H54 (cell line): ENCODE measurements around the gene SLC1A7.

Experiments
- DNase-seq: peaks from one replicate; pipeline ENCODE4 v3.0.0; 2011; ENCODE audit warnings: low spot score, mixed read lengths; ENCODE audit not compliant: insufficient read length
- FAIRE-seq: peaks from 3 replicates; lab custom pipeline; 2011; peaks lifted over from hg19 to GRCh38; lab: Jason Lieb, UNC
- POLR2A ChIP-seq: IDR thresholded peaks from 2 replicates; pipeline ENCODE4 v1.6.1; 2011; ENCODE audit warnings: low read depth, mild to moderate bottlenecking, low read length

The SLC1A7 gene

DNA sequence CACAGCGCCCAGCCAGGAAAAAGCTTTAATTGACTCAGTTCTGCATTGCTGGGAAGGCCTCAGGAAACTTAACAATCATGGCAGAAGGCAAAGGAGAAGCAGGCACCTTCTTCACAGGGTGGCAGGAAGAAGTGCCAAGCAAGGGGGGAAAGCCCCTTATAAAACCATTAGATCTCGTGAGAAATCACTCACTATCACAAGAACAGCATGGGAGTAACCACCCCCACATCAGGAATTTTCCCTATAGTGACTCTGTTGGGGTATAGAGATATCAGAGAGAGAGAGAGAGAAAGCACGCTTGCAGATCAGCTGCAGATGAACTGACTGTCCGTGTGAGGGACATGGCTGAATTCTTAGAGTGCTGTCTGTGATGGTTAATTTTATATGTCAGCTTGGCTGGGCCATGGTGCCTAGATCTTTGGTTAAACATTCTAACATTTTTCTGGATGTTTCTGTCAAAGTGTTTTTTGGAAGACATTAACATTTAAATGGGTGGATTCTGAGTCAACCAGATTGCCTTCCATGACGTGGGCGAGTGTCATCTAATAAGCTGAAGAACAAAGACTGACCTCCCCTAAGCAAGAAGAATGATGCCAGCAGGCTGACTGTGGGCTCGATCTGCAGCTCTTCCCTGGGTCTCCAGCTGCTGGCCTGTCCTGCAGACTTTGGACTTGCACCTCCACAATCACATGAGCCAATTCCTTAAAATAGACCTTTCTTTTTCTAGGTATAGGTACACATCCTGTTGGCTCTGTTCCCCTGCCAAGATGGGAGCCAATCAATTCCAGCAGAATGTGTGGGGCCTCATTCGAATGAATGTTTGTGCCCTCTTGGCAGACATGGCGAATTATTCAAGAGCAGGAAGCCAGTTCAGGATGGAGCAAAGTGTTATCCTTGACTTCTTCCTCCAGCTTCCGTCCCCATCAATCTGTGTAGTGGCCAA, 32.8 kb upstream of the SLC1A7 start:
- FAIRE-seq (no peak), DNase-seq (no peak)
- no peak for TF ChIP-seq POLR2A

DNA sequence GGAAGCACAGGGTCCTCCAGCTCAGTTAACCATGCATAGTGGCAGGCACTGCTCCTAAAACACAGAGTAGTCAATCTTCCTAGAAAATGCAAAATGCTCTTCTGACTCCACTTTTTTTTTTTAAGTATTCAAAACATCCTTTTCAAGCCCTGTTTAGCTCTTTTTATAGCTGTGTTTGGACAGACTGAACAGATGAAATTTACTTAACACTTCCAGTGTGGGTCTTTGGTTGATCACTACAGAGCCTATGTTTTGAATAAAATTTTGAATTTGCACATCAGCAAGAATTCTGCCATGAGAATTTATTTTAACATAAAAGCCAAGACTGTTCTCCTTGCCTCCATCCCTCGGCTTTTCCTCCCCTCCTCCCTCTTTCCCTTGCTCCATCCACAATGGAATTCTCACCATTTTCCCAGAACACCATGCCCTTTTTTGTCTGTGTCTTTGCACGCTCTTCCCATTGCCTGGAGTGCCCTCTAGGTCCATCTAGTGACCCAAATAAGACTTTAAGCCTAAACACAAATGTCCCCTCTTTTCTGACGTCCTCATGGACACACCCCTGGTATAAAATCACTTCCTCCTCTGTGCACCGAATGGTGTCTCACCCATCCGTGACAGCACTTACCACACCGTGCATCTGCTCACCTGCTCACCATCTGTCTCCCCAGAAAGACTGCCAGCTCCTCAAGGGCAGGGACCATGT, 30.1 kb upstream of the SLC1A7 start:
- no peak for DNase-seq
- no peak for TF ChIP-seq POLR2A

DNA sequence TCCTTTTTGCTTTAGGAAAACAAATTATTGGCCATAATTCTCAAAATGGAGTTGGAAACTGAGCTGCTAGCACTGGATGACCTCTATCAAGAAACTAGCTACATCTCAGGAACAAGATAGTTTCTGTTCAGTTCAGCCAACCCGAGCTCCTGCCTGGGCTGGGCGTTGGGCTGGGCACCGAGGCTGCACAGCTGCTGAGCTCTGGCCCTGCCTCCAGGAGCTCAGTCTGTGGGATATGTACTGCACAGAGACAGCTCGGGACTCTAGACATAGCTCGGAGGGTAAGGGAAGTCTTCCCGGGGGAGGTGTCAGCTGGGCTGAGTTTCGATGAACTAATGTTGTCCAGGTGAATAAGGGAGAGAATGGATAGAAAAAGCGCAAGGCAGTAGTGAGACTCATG, 24.5 kb upstream of the SLC1A7 start:
- DNase-seq (no peak), FAIRE-seq (no peak)
- no peak for TF ChIP-seq POLR2A

More for the DNA sequence above, 30.1 kb upstream of the SLC1A7 start:
- no peak for FAIRE-seq

- no peak for FAIRE-seq
- DNase-seq, result no peak
- TF ChIP-seq POLR2A, result no peak
These were observed 23.9 kb upstream of the SLC1A7 start for GRCh38 chr1:53166366-53166765.

DNA sequence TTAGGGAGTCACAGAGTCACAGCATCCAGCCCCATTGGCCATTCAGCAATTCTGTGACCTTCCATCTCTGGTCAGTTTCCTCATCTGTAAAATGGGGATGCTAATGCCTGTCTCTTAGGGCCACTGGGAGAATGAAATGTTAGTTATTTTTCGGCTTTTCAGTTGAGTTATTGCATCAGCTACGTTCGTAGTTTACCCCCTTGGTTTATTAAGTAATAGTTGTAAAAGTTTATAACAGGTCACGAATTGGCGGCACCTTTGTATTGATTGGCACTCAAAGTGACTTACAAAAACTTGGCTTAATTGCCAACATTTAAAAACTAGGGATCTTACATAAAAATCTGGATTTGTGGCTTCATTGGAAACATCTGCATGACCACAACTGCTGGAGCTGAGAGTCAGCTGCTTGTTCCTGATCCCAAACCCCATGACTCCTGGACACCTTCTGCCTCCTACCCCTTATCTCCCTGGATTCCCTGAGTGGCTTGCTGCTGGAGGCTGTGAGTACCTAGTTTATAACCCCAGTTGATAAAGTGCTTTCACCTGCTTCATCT, 23.0 kb upstream of the SLC1A7 start:
- FAIRE-seq (no peak), DNase-seq (no peak)
- no peak for TF ChIP-seq POLR2A

DNA sequence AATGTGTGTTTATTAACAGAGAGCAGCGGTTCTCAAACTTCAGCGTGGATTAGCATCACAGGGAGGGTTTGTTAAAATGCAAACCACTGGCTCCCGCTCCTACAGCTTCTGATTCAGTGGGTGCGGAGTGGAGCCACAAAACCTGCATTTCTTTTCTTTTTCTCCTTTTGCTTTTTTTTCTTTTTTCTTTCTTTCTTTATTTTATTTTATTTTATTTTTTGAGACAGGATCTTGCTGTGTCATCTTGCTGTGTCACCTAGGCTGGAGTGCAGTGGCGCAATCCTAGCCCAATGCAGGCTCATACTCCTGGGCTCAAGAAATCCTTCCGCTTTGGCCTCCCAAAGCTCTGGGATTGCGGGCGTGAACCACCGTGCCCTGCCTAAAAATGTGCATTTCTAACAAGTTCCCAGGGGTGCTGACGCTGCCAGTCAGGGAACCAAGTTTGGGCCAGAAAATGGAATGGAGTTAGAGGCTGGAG, 20.9 kb upstream of the SLC1A7 start:
- no peak for TF ChIP-seq POLR2A
- DNase-seq (no peak), FAIRE-seq (no peak)

GRCh38 chr1:53162621-53163020, 20.2 kb upstream of the SLC1A7 start:
- TF ChIP-seq POLR2A, result no peak
- DNase-seq (no peak), FAIRE-seq (no peak)

DNA sequence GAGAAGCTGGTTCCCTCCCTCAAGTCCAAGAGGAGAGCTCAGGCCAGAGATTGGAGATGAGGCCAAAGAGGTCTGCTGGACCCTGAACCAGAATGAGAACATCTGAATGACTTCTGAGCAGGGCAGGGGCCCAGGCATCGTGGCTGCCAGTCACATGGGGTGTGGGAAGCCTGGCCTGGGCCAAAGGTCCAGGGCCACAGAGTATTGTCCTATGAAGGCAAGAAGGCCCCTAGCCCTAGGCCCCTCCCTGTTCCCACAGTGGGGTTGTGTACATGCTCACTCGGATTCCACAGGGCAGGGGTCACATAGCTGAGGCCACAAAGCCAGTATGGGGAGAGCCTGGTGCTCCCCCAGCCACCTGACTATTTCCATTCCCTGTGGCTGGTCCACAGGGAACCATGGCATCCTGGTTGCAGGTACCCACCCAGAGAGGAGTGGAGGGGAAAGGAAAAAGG, 18.5 kb upstream of the SLC1A7 start:
- DNase-seq (no peak), FAIRE-seq (no peak)

GRCh38 chr1:53158900-53159299, 16.5 kb upstream of the SLC1A7 start:
- DNase-seq, result no peak
- no peak for FAIRE-seq
- TF ChIP-seq POLR2A, result no peak

More for the DNA sequence above, 18.5 kb upstream of the SLC1A7 start:
- TF ChIP-seq POLR2A, result no peak

GRCh38 chr1:53156783-53157182, 14.3 kb upstream of the SLC1A7 start:
- DNase-seq (no peak), FAIRE-seq (no peak)

GRCh38 chr1:53155945-53156344, 13.5 kb upstream of the SLC1A7 start:
- no peak for DNase-seq
- no peak for FAIRE-seq

More at GRCh38 chr1:53156783-53157182, 14.3 kb upstream of the SLC1A7 start:
- no peak for TF ChIP-seq POLR2A

GRCh38 chr1:53155534-53155933, 13.1 kb upstream of the SLC1A7 start:
- no peak for TF ChIP-seq POLR2A
- DNase-seq (no peak), FAIRE-seq (no peak)

More at GRCh38 chr1:53155945-53156344, 13.5 kb upstream of the SLC1A7 start:
- no peak for TF ChIP-seq POLR2A

GRCh38 chr1:53154859-53155438, 12.5 kb upstream of the SLC1A7 start:
- DNase-seq (no peak), FAIRE-seq (no peak)
- no peak for TF ChIP-seq POLR2A
